ENCODE measurements around the gene ZFAND5. TPM values are rescaled to one million over a fixed set of nuclear protein-coding genes. Genes with fewer than 3 reads are reported as not detected.

ZFAND5 gene
- total RNA-seq, 1 donor from 2014 or later = 157 TPM

DNA sequence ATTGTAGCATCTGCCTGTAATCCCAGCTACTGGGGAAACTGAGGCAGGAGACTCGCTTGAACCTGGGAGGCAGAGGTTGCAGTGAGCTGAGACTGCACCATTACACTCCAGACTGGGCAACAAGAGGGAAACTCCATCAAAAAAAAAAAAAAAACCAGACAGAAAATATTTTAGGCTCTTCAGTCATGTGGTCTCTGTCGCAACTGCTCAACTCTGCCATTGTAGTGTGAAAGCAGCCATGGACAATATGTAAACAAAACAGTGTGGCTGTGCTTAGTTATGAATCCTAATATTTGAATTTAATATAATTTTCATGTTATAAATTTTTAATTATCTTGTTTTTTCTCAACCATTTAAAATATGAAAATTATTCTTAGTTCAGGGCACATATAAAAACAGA, 38.4 kb downstream of the ZFAND5 start:
- H3K27me3 Mint-ChIP-seq (ENCODE audit: low read depth) = peaks cover 6% of the 10 kb centered on the region
- peaks cover 5% of the 10 kb centered on the region for H3K4me1 Mint-ChIP-seq (ENCODE audit: low read depth)
- no peak overlapping the region for H3K4me3 Mint-ChIP-seq (ENCODE audit: unreplicated experiment)
- H3K36me3 Mint-ChIP-seq (ENCODE audit: low read depth) = no peaks in the 10 kb centered on the region
- no peak overlapping the region for H3K27ac Mint-ChIP-seq (ENCODE audit: unreplicated experiment)
- DNase-seq (ENCODE audit: low spot score) = no peak
- peaks cover 3% of the 10 kb centered on the region for H3K9me3 Mint-ChIP-seq (ENCODE audit: low read depth)
- no peak for TF ChIP-seq CTCF (IDR thresholded peaks at IDR 0.05)

GRCh38 chr9:72324974-72325373, 40.0 kb downstream of the ZFAND5 start:
- no peak for TF ChIP-seq CTCF (IDR thresholded peaks at IDR 0.05)
- H3K4me1 Mint-ChIP-seq (ENCODE audit: low read depth) = peaks cover 5% of the 10 kb centered on the region

DNA sequence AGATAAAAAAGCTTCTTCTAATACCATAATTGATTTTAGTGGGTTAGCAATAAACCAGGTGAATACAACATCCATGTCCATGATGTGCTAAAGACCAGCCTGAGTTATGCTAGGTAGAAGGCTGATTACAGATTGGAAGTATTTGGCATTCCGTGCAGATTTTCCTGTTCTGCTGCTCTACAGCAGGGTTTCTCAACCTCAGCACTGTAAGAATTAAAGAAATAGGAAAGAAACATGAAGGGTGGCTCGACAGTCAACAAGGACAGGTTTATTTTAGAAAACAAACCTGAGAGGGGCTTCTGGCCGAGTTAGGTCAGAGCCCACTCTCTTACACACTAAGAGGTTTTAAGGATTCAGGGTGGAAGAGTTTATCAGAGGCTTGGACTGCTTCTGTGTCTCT, 42.3 kb downstream of the ZFAND5 start:
- Mint-ChIP-seq H3K4me1 (ENCODE audit: low read depth) (peaks cover 5% of the 10 kb centered on the region), H3K9me3 (ENCODE audit: low read depth) (peaks cover 3% of the 10 kb centered on the region), H3K27me3 (ENCODE audit: low read depth) (peaks cover 2% of the 10 kb centered on the region), H3K4me3 (ENCODE audit: unreplicated experiment) (no peak overlapping the region), H3K36me3 (ENCODE audit: low read depth) (peaks cover 3% of the 10 kb centered on the region), H3K27ac (ENCODE audit: unreplicated experiment) (no peak overlapping the region)
- TF ChIP-seq CTCF (IDR thresholded peaks at IDR 0.05) = no peak
- no peak for DNase-seq (ENCODE audit: low spot score)

More at GRCh38 chr9:72324974-72325373, 40.0 kb downstream of the ZFAND5 start:
- Mint-ChIP-seq H3K36me3 (ENCODE audit: low read depth) (no peaks in the 10 kb centered on the region), H3K9me3 (ENCODE audit: low read depth) (peaks cover 3% of the 10 kb centered on the region), H3K4me3 (ENCODE audit: unreplicated experiment) (no peak overlapping the region), H3K27me3 (ENCODE audit: low read depth) (no peaks in the 10 kb centered on the region), H3K27ac (ENCODE audit: unreplicated experiment) (no peak overlapping the region)
- DNase-seq (ENCODE audit: low spot score) = no peak

DNA sequence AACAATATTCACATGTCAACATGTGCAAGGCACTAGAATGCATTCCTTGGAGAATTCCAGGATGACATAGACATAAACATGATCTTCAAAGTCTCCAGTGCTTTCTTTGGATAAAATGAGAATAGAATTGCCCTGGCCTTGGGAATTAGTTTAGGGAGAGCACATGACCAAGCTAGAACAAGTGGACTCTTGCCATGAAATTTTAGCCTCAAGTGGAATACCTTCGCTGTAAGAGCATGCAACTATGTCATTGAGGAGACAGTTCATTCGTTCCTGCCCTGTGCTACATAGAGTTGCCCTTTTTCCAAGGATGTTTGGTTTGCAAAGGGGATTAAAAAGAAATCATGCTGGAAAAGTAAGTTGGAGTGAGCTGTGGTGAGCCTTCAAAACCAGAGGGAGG, 42.7 kb downstream of the ZFAND5 start:
- H3K27ac Mint-ChIP-seq (ENCODE audit: unreplicated experiment) = no peak overlapping the region
- DNase-seq (ENCODE audit: low spot score) = no peak
- no peak overlapping the region for H3K4me3 Mint-ChIP-seq (ENCODE audit: unreplicated experiment)
- H3K4me1 Mint-ChIP-seq (ENCODE audit: low read depth) = peaks cover 5% of the 10 kb centered on the region
- H3K9me3 Mint-ChIP-seq (ENCODE audit: low read depth) = peaks cover 3% of the 10 kb centered on the region
- no peak for TF ChIP-seq CTCF (IDR thresholded peaks at IDR 0.05)
- H3K27me3 Mint-ChIP-seq (ENCODE audit: low read depth) = peaks cover 2% of the 10 kb centered on the region
- peaks cover 3% of the 10 kb centered on the region for H3K36me3 Mint-ChIP-seq (ENCODE audit: low read depth)

GRCh38 chr9:72315510-72316311, 49.3 kb downstream of the ZFAND5 start:
- DNase-seq (ENCODE audit: low spot score) = no peak
- H3K27me3 Mint-ChIP-seq (ENCODE audit: low read depth) = peaks cover 2% of the 10 kb centered on the region
- no peak for TF ChIP-seq CTCF (IDR thresholded peaks at IDR 0.05)
- H3K27ac Mint-ChIP-seq (ENCODE audit: unreplicated experiment) = peak overlapping the region; percentile 27
- peaks cover 3% of the 10 kb centered on the region for H3K36me3 Mint-ChIP-seq (ENCODE audit: low read depth)
- no peak overlapping the region for H3K4me3 Mint-ChIP-seq (ENCODE audit: unreplicated experiment)
- peaks cover 21% of the 10 kb centered on the region for H3K4me1 Mint-ChIP-seq (ENCODE audit: low read depth)
- peaks cover 3% of the 10 kb centered on the region for H3K9me3 Mint-ChIP-seq (ENCODE audit: low read depth)
